HG03571 (cell line): ENCODE measurements around the gene YPEL5.
"Not testable (repeated sequence)": the region's sequence is repeated elsewhere in the genome, so short reads cannot be mapped to it uniquely, and the experiment has no call there.

Experiments
- ATAC-seq: cut with Tn5 transposase; IDR thresholded peaks from one replicate; pipeline ENCODE4 v1.9.1; 2021; ENCODE audit not compliant: unreplicated experiment

The YPEL5 gene

DNA sequence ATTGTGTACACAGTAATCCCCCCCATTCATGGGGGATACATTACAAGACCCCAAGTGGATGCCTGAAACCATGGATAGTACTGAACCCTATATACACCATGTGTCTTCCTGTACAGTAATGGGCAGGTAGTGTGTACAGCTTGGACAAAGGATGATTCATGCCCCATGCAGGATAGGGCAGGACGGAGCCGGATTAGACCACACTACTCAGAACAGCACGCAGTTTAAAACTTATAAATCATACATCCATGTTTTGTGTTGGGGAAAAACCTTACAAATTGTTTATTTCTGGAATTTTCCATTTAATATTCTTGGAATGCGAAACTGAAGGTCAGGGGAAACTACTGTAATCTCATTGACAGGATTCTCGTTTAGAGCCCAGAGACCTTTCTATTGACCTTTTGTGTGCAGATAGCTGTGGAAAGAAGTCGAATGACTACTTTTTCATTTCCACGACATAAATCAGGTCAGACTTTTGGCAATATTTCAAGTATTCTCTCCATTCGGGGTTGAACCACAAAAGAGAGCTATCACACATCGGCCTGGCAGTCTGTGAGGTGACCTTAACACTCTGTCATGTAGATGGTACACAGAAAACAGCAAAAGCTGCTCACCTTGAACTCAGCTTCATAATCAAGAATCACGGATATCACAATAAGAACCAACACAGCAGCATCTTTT, 9.9 kb upstream of the YPEL5 start:
- ATAC-seq = no peak

GRCh38 chr2:30139131-30139870, 7.5 kb upstream of the YPEL5 start:
- ATAC-seq = peak; percentile 61

DNA sequence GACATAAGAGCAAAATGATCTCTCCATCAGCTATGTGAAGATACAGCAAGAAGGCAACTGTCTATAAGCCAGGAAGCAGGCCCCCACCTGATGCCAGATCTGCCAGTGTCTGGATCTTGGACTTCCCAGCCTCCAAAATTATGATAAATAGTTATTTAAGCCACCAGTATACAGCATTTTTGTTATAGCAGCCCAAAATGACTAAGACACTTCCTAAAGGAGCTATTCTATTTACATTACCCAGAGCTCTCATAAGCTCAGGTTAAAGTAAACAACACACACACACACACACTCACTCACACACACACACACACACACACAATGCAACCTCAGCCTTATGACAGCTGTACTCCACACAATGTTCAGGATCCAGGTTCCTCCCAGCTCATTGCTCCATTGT, 5.7 kb upstream of the YPEL5 start:
- ATAC-seq = no peak

DNA sequence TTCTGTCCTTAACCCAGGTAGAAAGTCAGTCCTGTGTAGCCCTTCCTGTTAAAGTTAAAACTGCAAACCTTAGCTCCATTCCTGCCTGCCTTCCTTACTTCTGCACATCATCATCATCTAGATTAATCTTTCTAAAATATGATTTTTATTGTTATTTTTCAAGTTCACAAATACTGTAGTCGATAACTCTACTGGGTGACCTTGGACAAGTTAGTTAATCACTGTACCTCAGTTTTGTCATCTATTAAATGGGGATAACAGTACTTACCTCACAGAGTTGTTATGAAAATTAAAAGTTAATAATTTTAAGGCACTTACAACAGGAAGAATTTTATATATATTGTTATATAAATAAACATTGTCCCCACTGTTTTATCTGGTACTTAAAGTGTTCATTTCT, 2.5 kb upstream of the YPEL5 start:
- no peak for ATAC-seq

DNA sequence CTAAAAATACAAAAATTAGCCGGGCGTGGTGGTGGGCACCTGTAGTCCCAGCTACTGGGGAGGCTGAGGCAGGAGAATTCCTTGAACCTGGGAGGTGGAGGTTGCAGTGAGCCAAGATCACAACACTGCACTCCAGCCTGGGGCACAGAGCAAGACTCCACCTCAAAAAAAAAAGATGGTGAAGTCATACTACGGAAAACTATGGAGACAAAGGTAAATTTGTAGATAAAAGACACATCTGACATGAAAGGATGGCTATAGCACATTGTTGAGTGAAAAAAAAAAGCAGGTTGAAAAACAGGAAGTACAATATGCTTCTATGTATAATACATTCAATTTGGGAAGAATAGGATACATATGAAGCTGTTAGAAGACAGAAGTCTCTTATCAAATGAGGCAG, 1.9 kb upstream of the YPEL5 start:
- not testable (repeated sequence) for ATAC-seq

- no peak for ATAC-seq
These were observed 926 bp upstream of the YPEL5 start for GRCh38 chr2:30145826-30146336.

DNA sequence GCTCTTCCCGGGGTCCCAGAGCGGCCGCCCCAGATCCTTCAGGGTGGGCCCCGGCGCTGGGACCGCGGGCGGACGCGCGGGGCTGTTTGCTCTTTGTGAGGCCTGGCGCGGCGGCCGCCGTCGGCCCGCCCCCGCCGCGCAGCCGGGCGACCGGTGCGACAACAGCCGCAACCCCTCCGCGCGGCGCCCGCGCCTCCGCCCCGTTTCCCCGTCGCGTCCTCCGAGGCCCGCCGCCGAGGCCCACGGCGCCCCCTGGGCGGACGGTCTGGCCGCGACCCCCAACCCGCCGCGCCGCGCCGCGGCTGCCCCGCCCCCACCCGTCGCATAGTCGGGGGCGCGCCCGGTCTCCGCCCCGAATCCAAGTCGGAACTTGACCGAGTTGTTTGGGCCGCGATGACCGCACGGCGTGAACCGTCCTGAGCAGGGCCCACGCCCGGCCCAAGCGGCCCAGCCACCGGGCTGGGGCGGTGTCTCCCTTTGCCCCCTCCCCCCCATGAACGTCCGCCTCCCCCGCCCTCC, 448 bp downstream of the YPEL5 start:
- ATAC-seq = peak; percentile 0

GRCh38 chr2:30147715-30148610, 1.2 kb downstream of the YPEL5 start:
- ATAC-seq = peak; percentile 17

DNA sequence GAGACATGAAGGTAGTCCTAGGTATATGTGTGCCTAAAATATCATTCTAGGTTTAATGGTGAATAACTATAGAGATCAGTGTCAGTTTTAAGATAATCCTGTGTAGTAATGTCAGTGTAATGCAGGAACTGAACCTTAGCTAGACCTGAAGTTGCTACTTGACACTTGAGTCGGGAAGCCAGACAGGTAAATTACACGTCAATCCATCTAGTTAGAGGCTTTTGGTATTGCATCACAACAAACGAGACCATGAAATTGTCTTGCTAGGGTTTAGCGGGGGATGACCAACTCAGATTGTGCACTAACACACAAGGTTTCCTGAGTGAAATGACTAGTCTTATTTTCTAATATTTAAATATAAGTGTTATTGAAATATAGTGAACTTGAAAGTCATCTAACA, 2.0 kb downstream of the YPEL5 start:
- ATAC-seq = no peak

- ATAC-seq = no peak
These were observed 2.7 kb downstream of the YPEL5 start for GRCh38 chr2:30149513-30149912.

GRCh38 chr2:30149976-30150375, 3.2 kb downstream of the YPEL5 start:
- ATAC-seq = no peak

GRCh38 chr2:30150786-30151185, 4.0 kb downstream of the YPEL5 start:
- ATAC-seq = no peak

DNA sequence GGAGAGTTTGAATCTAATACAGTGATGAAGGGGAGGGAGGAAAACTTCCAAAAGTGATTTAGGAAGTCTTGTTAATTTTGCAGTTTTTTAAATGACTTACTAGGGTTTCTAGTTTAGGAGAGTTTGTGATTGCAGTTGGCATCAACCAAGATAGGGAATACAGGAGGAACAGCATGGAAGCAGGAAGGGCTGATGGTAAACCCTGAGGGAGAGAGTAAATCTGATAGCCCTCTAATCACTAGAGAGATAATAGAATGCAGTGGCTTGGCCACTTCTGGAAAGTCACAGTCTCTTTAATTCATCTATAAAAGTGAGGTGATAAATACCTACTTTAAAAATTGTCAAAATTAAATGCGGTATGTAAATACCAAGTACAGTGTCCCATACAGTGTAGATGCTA, 5.6 kb downstream of the YPEL5 start:
- no peak for ATAC-seq

DNA sequence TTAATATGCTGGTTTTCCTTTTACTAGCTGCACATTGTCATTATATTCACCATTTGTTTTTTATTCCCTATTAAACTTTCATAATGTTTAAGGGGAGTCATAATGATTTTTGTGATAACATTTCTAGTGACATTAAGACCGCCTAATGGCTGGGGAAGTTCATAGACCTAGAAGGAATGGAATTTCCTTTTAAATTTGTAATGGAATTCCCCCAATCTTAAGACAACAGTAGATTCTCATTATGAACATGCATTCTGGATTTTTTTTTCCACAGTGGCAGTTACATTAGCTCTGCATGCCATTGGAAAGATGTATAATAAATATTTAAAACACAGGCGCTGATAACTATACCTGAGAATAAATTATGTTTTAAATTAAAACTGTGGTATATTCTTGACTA, 8.4 kb downstream of the YPEL5 start:
- ATAC-seq = no peak

DNA sequence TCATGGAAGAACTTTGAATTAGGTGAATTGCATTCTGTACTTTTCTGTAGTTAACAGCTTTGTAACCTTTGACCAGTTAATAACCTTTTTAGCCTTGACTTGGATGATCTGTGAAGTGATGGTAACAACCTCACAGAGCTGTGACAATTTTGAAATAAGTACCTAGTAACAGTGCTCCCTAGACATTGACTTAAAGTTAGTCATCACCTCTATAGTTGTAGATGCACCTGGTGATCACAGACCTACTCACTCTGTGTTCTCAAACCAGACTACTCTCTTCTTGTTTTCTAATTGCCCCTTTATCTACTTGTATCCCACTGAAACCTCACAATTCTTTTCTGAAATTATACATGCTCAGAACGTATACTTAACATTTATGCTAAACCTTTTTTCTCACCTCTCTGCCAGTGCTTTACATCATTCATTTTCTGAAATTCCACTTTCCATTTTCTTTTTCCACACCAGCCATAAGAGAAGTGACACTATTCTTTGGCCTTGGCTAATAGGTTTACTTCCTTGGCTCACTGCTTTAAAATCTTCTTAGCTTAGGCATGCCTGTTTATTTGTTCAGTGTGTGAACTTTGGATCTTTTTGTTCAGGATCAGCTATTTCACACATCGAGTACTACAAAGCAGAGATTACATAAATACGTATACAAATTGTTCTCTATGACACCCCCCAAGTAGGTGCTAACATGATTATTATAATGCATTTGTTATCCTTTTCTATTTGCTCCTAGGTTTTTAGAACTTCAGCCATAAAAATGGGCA, 9.3 kb downstream of the YPEL5 start:
- no peak for ATAC-seq

DNA sequence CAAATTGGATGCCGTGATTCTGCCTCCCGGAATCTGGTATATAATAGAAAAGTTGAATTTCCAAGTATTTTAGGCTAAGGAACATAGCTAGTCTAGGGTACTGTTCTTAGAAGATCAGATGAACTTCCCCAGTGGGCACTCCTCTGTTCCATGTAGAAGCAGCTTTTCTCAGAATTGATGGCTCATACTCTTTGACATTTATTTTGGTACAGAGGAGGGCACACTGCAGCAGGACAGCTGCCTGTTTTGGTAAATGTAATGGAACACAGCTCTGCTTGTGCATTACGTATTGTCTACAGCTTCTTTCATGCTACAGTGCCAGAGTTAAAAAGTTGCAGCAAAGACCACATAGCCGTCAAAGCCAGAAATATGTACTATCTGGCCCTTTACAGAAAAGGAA, 10.8 kb downstream of the YPEL5 start:
- no peak for ATAC-seq

GRCh38 chr2:30159766-30160165, 13.0 kb downstream of the YPEL5 start:
- ATAC-seq = no peak

GRCh38 chr2:30161929-30162706, 15.3 kb downstream of the YPEL5 start:
- ATAC-seq = no peak

GRCh38 chr2:30162806-30163205, 16.0 kb downstream of the YPEL5 start:
- ATAC-seq = no peak
